ENCODE results near the gene TMTC1.

Gene TMTC1

GRCh38 chr12:29726741-29727348, 56.9 kb downstream of the TMTC1 start:
- TF ChIP-seq REST (IDR thresholded peaks at IDR 0.05; ENCODE audit: insufficient read depth in 1 of 2, low read depth in 2 of 2, low read length in 2 of 2) (no peak), SIN3A (IDR thresholded peaks at IDR 0.05; ENCODE audit: borderline replicate concordance, insufficient read depth, low read length) (no peak), FOXP2 (optimal IDR thresholded peaks at IDR 0.05; ENCODE audit: borderline replicate concordance, extremely low read depth, extremely low read length, insufficient read depth) (no peak), TAF1 (IDR thresholded peaks at IDR 0.05; ENCODE audit: borderline replicate concordance, insufficient read depth, low read length) (no peak), POLR2AphosphoS5 (IDR thresholded peaks at IDR 0.05; ENCODE audit: low read depth, low read length) (no peak)

- TF ChIP-seq TAF1 (IDR thresholded peaks at IDR 0.05; ENCODE audit: borderline replicate concordance, insufficient read depth, low read length): no peak
- TF ChIP-seq POLR2AphosphoS5 (IDR thresholded peaks at IDR 0.05; ENCODE audit: low read depth, low read length): no peak
- no peak for TF ChIP-seq REST (IDR thresholded peaks at IDR 0.05; ENCODE audit: insufficient read depth in 1 of 2, low read depth in 2 of 2, low read length in 2 of 2)
- TF ChIP-seq SIN3A (IDR thresholded peaks at IDR 0.05; ENCODE audit: borderline replicate concordance, insufficient read depth, low read length): no peak
- no peak for TF ChIP-seq FOXP2 (optimal IDR thresholded peaks at IDR 0.05; ENCODE audit: borderline replicate concordance, extremely low read depth, extremely low read length, insufficient read depth)
Measured at GRCh38 chr12:29726321-29726692, 57.4 kb downstream of the TMTC1 start.

DNA sequence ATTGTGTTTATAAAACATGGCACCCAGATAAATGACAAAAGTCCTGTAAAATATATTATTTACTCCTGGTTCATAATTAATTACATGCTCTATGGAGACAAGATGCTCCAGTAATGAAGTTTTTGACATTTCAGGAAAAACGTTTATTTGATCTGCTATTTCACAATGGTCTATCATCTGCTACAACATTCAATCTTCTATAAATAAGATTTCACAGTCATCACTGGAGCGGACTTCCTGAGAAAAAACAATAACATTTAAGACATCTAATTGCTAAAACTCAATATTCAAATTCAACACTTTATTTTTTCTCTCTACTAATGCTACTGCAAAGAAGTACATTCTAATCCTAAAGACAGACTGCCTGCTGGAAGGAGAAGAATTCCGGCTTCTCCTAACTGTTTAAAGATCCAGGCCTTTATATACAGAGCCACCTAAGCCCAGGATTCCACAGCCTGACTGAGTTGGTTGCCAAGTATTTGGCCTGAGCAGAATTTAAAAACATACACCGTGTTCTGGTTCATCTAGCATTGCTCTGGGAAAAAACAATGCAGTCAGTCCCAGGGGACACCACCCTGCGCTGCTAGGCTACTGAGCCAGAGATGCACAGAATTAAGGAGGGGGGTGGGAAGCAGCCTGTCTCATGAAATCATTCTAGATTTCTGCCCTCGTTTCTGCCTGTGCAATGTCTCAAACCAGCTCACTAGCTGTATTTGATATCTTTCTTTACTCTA, 58.0 kb downstream of the TMTC1 start:
- TF ChIP-seq POLR2AphosphoS5 (IDR thresholded peaks at IDR 0.05; ENCODE audit: low read depth, low read length): no peak
- no peak for TF ChIP-seq REST (IDR thresholded peaks at IDR 0.05; ENCODE audit: insufficient read depth in 1 of 2, low read depth in 2 of 2, low read length in 2 of 2)
- no peak for TF ChIP-seq SIN3A (IDR thresholded peaks at IDR 0.05; ENCODE audit: borderline replicate concordance, insufficient read depth, low read length)
- no peak for TF ChIP-seq FOXP2 (optimal IDR thresholded peaks at IDR 0.05; ENCODE audit: borderline replicate concordance, extremely low read depth, extremely low read length, insufficient read depth)
- TF ChIP-seq TAF1 (IDR thresholded peaks at IDR 0.05; ENCODE audit: borderline replicate concordance, insufficient read depth, low read length): no peak

DNA sequence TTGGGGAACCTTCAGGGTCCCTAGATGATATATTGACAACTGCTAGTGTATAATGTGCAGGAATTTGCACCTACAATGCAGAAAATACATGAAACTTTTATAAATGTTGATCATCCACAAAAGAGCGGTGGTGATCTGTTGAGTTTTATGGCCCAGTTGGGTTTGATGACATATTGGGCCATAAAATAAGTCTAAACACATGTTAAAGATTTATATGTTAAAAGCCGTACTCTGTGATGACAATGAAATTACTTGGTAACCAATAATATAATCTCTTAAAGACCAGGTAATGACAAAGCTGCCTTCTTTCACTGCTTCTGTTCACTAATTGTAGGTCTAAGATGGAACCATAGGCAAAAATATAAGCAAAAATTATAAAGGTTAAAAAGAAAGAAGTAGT, 61.6 kb downstream of the TMTC1 start:
- TF ChIP-seq FOXP2 (optimal IDR thresholded peaks at IDR 0.05; ENCODE audit: borderline replicate concordance, extremely low read depth, extremely low read length, insufficient read depth): no peak
- no peak for TF ChIP-seq POLR2AphosphoS5 (IDR thresholded peaks at IDR 0.05; ENCODE audit: low read depth, low read length)
- no peak for TF ChIP-seq TAF1 (IDR thresholded peaks at IDR 0.05; ENCODE audit: borderline replicate concordance, insufficient read depth, low read length)
- TF ChIP-seq SIN3A (IDR thresholded peaks at IDR 0.05; ENCODE audit: borderline replicate concordance, insufficient read depth, low read length): no peak
- no peak for TF ChIP-seq REST (IDR thresholded peaks at IDR 0.05; ENCODE audit: insufficient read depth in 1 of 2, low read depth in 2 of 2, low read length in 2 of 2)
